CD1c-positive myeloid dendritic cell (primary cell): ENCODE measurements around the gene SRGAP3.
"Not testable (repeated sequence)": the region's sequence is repeated elsewhere in the genome, so short reads cannot be mapped to it uniquely, and the experiment has no call there.

ENCODE experiments used
- DNase-seq: peaks from one replicate; pipeline ENCODE4 v3.0.0-alpha.2; 2016; ENCODE audit errors: extremely low spot score

Gene SRGAP3

DNA sequence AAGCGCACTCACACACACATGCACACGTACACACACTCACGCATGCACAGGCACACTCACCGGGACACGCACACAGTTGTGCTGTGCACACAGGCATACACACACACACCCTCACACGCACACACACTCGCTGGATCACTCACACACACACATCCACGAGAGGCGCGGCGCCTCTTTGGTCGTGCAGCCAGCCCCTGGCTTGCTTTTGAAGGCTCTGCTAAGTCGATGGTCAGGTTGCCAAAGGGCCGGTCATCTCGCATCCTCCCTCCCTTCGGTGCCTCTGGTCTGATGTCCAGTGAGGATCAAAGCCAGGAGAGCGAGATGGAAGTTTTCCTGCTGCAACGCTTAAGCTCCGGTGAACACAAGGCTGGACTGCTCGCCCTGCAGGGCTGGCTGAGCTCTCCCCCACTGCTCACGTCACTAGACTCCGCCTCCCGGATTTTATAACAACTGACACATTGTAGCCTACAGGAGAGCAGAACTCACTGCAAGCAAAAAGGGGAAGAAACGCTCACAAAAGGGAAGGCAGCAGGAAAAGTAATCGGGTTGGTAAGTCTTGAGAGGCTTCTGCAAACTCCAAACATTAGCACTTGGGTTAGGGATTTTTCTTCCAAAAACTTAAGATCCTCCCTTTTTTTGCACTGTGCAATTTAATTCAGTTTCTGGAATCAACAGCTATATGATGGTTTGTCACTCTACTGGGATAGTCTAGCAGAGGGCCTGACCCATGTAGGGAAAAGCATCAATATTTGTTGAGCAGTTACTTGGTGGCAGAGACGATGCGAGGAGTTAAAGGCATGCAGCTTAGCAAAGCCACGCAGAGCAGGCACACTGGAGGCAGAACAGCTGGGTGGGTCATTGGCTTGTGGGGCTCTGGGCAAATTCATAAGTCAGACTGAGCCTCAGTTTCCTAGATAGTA is at the start of gene SRGAP3:
TSS of gene SRGAP3 (minus strand) at position 374 of the 920 bp plus-strand sequence. CDS start 695 bp downstream, outside the sequence.
- peak; percentile 95 for DNase-seq

DNA sequence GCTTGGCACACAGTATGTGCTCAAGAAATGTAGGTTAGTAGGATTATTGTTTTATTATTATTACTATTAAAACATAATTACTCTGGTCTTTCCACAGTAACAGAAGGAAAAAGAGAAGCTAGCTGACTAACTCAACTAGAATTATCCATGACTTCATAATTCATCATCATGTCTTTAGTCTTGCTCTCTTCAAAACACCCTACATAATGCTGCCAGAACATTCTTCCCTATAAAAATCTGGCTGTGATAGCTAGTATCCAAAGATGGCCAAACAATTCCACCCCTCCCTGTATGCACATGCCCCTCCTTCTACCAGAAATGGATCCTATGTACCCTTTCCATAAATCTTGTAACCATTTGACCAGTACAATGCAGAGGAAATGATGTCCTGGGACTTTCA is 48.8 kb upstream of the SRGAP3 start:
- DNase-seq: no peak

DNA sequence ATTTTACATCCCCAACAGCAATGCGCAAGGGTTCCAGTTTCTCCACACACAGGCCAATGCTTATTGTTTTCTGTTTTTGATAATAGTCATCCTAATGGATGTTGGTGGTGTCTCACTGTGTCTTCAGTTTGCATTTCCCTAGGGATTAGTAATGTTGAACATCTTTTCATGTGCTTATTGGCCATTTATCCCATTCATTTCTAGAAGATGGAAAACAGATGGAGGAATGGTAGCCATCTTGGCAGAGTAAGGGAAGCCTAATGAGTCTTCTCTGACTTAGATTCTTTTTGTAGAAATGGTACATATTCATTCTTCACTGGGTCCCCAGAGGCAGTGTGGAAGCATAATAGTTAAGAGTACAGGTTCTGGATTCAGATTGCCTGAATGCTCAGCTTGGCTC is 46.8 kb upstream of the SRGAP3 start:
- DNase-seq: no peak

DNA sequence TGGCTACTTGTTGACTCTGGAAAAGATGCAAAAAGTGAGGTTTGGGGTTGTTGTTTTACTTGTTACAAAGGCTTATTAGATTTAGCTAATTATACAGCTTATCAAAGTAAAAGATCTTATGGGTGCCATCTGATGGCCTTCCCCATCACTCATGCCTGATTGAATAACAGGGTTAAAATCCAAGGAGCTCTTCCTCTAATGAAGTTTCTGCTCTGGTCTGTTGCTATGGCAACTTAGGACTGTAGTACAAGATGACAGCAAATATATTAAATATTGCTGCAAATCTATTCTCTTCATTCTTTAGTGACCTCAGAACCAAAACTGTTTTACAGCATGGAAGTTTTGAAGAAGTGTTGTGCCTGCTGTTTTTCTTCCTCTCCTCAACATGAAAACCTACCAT is 45.6 kb upstream of the SRGAP3 start:
- DNase-seq: no peak

DNA sequence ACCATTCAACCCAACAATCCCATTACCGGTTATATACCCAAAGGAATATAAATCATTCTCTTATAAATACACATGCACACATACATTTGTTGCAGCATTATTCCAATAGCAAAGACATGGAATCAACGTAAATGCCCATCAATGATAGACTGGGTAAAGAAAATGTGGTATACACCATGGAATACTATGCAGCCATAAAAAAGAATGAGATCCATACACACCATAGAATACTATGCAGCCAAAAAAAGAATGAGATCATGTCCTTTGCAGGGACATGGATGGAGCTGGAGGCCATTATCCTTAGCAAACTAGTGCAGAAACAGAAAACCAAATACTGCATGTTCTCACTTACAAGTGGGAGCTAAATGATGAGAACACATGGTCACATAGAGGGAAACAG is 44.5 kb upstream of the SRGAP3 start:
- DNase-seq: not testable (repeated sequence)

DNA sequence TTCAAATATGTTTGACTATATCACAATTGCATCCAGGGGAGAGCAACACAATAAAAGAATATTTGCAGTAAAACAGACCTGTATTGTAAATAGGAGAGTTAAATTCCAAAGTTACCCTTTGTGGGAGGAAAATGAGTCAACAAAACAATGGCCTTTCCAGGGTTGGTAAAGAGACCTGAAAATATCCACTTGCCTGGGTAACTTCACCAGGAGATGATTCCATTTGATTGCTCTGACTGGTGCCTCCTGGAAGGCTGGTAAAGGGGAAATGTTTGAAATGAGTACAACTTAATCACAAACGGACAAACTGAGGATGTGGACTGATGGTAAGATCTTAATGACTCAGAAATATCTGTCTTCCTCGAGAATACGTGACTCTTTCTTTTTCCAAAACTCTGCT is 43.6 kb upstream of the SRGAP3 start:
- DNase-seq: no peak

DNA sequence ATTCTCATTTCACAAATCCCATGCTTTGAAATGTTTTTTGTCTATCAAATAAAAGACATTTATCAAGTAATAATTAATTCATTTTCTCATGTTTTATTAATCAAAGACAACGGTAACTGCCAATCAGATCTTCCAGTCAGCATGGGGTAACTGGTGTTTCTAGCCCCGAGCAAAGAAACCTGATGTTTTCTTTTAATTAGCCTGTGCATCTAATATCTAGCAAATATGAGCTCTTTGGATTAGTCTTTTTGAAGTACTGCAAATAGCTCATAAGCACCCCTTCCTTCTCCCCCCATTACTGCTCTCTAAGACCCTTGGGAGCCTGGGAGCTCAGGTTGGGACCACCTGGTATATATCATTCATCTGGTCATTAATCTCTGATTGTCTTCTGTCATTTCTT is 43.1 kb upstream of the SRGAP3 start:
- no peak for DNase-seq

DNA sequence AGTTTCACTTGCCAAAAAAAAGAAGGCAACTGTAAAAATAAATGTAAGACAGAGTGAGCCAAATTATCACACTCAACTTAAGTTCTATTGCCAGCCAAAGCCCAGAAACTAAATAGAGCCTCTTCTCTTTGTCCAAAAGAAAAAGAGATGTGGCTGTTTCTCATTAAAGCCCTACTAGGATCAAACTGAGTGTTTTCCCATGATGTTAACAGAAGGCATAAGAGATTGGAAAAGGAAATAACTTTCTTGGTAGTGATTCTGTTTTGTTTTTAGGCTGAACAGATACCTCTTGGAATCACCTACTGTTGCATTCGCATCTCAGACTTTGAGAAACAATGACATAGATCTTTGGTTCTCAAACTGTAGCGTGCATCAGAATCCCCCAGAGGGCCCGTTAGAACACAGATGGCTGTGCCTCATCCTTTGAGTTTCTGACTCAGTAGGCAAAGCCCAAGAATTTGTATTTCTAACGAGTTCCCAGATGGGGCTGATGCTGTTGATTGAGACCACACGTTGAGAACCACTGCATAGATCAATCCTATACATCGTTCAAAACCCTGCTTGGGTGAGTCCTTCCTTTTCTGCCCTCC is 42.5 kb upstream of the SRGAP3 start:
- no peak for DNase-seq

DNA sequence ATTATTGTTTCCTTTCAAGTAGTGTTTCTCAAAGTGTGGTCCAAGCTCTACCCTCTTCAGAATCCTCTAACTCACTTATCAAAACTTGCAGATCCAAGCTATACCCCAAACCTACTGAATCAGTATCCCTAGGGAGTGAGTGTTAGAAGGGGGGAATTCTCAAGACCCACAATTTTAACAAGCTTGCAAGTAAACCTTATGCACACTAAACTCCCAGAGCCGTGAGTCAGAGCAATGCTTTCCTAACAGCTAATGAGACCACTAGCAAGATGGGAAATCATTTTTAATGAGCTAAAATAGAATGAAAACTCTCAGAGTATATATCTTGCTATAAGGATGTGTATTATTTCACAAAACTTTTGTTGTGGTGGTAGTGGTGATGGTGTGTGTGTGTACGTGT is 41.1 kb upstream of the SRGAP3 start:
- no peak for DNase-seq

DNA sequence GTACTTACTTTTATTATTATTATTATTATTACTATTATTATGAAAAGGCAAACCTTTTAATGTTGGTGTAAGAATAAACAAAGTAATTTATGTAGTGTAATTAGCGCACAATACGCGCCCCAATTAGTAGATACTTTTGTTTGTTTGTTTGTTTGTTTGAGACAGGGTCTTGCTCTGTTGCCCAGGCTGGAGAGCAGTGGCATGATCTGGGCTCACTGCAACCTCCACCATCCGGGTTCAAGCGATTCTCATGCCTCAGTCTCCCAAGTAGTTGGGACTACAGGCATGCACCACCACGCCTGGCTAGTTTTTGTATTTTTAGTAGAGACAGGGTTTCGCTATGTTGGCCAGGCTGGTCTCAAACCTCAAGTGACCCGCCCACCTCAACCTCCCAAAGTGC is 32.1 kb upstream of the SRGAP3 start:
- DNase-seq: not testable (repeated sequence)

DNA sequence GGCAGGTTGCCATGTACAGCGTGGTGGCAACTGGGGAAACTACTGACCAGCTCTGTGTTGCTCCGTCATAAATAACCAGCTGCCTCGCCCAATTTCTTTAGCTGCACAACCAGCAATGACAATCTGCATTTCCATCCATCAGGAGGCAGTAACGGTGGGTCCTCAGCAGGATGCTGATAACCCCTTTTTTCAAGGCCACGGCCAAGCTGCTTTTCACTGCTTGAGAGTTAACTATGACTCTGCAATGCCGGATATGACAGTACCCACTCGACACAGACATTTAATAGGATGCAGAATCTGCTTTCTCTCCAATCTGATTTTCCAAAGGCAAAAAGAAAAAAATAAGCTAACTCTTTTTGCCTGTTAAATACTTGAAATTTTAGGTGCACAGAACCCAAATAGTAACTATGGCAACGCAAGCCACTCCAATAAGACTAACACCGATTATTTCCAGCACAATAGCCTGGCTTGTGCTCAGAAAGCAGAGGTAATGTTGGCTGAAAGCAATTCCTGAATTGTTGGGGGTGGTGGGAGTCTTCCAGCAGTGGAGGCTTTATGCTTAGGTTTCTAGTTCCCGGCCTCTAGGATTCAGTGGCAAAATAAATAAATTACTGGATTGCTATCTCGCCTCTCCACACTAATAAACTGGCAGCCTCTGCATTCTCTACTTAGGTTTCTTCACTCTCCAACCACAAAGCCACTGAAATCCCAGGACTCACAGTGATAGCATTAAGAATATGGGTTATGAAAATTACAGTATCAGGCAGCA is 31.2 kb upstream of the SRGAP3 start:
- no peak for DNase-seq

DNA sequence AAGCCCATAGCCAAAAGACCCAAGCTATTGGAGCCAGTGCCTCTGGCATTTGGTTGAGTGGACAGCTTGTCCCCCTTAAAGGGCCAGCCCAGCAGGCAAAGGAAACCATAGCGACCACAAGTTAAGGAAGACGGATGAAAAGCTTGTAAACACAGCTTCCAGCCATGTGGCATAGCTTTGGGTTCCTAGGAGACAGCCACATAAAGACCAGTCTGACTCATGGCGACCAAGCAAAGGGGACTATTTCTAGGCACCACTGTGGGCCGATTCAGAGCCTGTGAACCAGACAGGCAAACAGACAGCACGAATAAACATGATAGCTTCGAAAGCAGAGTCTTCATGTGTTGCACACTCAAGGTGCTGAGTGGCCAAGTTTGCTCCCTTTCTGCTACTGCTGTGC is 30.5 kb upstream of the SRGAP3 start:
- no peak for DNase-seq

DNA sequence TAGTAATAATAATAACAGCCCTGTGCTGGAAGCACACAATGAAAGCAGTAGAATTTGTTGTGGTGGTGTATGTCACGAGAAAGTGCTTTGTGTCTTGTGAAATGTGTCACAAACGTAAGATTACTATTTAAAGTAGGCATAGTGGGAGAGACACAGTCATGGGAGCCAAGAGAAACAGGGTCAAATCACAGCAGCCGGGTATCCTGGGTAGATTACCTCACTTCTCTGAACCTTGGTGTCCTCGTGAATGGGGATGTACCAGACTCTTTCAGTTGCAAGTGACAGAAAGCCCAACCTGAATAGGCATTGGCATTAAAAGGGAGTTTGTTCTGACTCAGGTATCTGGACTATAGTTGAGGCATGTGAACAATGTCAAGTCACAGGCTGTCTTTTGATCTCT is 29.1 kb upstream of the SRGAP3 start:
- no peak for DNase-seq

DNA sequence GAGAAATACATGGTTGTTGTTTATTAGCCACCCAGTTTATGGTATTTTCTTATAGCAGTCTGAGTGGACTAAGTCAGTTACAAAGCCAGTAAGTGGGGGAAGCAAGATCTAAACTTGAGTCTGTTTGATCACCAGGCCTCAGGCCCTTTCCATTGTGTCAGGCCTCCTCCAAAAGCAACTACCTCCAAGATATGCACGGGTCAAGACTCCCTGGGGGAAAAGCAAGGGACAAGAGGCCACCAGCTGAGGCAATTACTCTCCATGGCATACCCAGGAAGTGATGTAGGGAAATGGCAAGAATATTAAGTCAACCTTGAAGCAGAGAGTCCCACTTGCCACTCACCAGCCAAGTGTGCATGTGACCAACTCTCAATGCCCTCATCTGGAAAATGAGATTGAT is 28.6 kb upstream of the SRGAP3 start:
- DNase-seq: no peak

DNA sequence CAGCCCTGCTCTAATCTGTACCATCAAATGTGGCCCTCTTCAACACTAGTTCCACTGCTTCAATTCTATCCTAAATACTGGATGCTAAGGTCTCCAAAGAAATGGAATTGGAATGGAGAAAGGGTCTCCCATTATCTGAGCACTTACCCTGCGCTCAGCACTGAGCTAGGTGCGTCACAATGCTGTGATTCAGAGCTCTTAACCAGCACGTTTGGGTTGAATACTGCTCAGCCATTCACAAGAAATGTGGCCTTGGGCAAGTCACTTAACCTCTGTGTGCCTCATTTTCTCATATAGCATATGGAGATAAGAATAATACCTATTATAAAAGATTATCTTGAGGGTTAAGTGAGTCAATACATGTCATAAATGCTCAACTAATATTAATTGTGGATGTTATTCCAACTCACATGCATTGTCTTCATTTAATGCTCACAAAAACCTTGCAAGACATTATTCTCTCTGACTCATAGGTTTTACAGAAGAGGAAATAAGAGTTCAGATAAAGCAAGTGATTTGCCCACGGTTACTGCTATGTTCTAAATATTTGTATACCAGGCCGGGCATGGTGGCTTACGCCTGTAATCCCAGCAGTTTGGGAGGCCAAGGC is 27.4 kb upstream of the SRGAP3 start:
- DNase-seq: no peak

DNA sequence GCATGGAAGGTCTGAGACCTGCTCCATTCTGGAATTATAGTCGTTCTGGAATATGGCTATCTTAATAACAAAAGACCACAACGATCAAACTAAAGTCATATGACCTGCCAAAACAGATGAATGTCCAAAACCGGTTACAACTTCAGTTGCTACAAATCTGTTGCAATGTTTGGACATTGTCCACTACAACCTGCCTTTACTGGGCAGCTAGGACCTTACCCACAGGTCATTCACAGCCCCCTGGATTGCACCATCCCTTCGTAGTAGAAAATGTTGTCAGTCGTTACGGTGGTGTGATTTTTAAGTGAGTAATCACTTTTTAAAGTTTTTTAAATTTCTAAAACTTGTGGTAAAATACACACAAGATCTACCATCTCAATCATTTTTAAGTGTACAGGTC is 22.5 kb upstream of the SRGAP3 start:
- DNase-seq: no peak

DNA sequence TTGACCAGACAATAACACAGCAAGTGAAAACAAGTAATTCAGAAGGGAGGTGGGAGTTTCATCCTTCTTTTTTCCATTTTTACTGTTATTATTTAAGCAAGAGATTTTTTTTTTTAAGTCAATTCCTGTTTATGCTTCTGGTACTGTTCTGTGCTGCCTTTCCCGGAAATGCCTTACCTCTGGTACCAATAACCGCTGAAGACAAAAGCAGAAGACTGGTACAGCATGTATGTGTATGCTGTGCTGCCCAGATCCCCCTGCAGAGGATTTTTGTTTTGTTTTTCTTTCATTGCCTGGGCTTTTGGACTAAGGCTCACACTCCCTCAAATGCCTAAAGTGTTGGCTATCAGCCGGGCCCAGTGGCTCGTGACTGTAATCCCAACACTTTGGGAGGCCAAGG is 21.3 kb upstream of the SRGAP3 start:
- DNase-seq: no peak

DNA sequence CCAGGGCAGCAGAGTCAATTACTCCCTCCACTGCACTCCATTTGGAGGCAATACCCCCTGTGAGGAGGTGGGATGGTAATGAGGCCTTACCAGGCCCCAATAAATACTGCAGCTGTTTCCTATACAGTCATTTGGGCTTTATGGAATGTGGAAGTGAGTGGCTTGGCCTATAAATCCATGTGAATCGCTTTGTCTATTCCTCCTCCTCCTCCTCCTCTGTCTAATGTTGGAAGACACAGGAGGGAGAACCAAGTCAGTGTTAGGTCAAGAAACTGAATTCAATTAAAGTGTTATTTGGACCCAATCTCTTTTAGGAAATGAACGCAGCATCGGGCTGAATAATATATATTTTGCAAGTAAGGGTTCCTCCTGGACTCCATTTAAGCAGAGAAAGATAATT is 17.3 kb upstream of the SRGAP3 start:
- DNase-seq: no peak

DNA sequence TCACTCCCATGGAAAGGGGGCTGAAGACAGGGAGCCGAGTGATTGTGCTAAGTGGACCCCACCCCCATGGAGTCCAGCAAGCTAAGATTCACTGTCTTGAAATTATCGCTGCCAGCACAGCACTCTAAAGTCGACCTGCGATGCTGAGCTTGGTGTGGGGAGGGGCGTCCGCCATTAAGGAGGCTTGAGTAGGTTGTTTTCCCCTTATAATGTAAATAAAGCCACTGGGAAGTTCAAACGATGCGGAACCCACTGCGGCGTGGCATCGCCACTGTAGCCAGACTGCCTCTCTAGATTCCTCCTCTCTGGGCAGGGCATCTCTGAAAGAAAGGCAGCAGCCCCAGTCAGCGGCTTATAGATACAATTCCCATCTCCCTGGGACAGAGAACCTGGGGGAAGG is 10.9 kb upstream of the SRGAP3 start:
- DNase-seq: no peak

DNA sequence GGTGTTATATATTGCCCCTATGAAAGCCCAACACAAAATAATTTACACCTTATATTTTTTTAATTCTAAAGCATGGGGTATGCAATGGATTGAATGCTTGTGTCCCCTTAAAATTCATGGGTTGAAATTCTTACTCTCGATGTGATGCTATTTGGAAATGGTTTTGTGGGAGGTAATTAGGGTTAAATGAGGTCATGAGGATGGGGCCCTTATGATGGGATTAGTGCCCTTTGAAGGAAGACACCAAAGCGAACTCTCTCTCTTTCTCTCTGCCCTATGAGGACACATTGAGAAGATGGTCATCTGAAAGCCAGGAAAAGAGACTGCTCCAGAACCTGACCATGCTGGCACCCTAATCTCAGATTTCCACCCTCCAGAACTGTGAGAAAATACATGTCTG is 7.6 kb upstream of the SRGAP3 start:
- DNase-seq: no peak

DNA sequence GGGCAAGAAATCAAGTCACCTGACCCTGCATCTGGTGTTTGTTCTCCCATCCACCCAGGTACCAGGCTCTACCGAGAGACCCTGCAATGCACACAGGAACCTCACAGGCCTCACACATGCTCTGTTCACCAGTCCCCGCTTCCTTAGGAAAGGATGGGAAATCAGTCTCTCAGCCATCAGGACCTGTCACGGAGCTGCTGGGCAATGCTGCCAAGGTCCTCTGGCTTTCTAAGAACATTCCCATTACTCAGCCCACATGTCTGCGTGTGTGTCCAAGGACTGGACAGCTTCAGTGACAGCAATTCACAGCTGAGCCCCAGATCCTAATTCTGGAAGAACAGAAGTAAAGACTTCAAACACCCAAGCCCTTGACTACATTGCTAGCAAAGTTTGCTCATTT is 6.5 kb upstream of the SRGAP3 start:
- DNase-seq: no peak

DNA sequence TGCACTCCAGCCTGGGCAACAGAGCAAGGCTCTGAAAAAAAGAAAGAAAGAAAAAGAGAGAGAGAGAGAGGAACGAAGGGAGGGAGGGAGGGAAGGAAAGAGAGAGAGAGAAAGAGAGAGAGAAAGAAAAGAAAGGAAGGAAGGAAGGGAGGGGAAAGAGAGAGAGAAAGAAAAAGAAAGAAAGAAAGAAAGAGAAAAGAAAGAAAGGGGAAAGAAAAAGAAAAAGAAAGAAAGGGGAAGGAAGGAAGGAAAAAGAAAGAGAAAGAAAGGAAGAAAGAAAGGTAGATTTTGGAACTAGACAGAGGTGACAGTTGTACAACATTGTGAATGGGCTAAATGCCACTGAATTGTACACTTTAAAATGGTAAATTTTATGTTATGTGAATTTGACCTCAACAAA is 5.3 kb upstream of the SRGAP3 start:
- DNase-seq: no peak
